HepG2 (cell line): ENCODE results near the gene DDX43. TPM values are rescaled to one million over a fixed set of nuclear protein-coding genes. Genes with fewer than 3 reads are reported as not detected.

ENCODE experiments used
- ATAC-seq: fragments of 200-7000 bp; cut with Tn5 transposase; 3 replicates; pipeline ENCODE4 v1.9.1; 2020; ENCODE audit warnings: mild to moderate bottlenecking, moderate library complexity
- BruUV-seq: library from RNA; stranded (reverse); fragments of 400-500 nt; replicated peaks from 2 replicates; lab custom pipeline; 2021; lab: Mats Ljungman, UMichigan
- CTCF ChIA-PET: fragments of 300-600 bp; formaldehyde crosslinking; extraction: SDS; loops from one replicate; lab custom pipeline; 2021; ENCODE audit warnings: low total read pairs, inconsistent platforms, low intra/inter-chr PET ratio; lab: Yijun Ruan, JAX
- POLR2A ChIA-PET: fragments of 350-600 bp; sonication (Branson Sonifier 250); formaldehyde crosslinking; loops from one replicate; lab custom pipeline; 2020; ENCODE audit warnings: antibody characterized with exemption, inconsistent platforms; lab: Yijun Ruan, JAX
- DNase-seq: peaks from one replicate; pipeline ENCODE4 v3.0.0-alpha.2; 2015; ENCODE audit warnings: low spot score
- FAIRE-seq: peaks from 3 replicates; lab custom pipeline; 2011; peaks lifted over from hg19 to GRCh38; lab: Jason Lieb, UNC
- H2AFZ ChIP-seq: one replicate; pipeline ENCODE4 v1.6.1; 2011; ENCODE audit warnings: low read length, inconsistent platforms
- H3K27ac ChIP-seq: fragments of 300-600 bp; 3 replicates; pipeline ENCODE4 v1.8.0; 2011; ENCODE audit warnings: mixed run types, mild to moderate bottlenecking, mixed read lengths, low read length, inconsistent platforms; ENCODE audit not compliant: insufficient read depth; ENCODE audit errors: extremely low read length
- H3K27me3 ChIP-seq, 2 experiments: fragments of 200-600 bp in 1 of 2; 2 replicates in 1 of 2; 3 replicates in 1 of 2; pipeline versions ENCODE4 v1.6.0 to v1.8.0; 2011; ENCODE audit warnings: low read length in 2 of 2, mild to moderate bottlenecking in 2 of 2, moderate library complexity in 2 of 2, inconsistent platforms in 1 of 2; ENCODE audit not compliant: insufficient read depth in 2 of 2, control insufficient read depth in 1 of 2
- H3K36me3 ChIP-seq, 2 experiments: fragments of 200-600 bp in 1 of 2; replicated peaks in 1 of 2; 2 replicates in 1 of 2; 3 replicates in 1 of 2; pipeline versions ENCODE4 v1.5.1 to v1.8.0; 2011; ENCODE audit warnings: low read length in 2 of 2, inconsistent platforms in 1 of 2; ENCODE audit not compliant: insufficient read depth in 2 of 2, control insufficient read depth in 1 of 2
- H3K4me1 ChIP-seq: 2 replicates; pipeline ENCODE4 v1.5.1; 2012; ENCODE audit warnings: low read length, inconsistent platforms; ENCODE audit not compliant: insufficient read depth
- H3K4me2 ChIP-seq: 2 replicates; pipeline ENCODE4 v1.6.0; 2011; ENCODE audit warnings: low read depth, low read length, inconsistent platforms
- H3K4me3 ChIP-seq, 3 experiments: fragments of 200-600 bp in 1 of 3; sonication (generic), shearing (Covaris generic) in 1 of 3; replicated peaks in 1 of 3; 2 replicates each; pipeline ENCODE4 v1.5.1; 2011 to 2016; ENCODE audit warnings: low read length in 3 of 3, inconsistent platforms in 2 of 3, low read depth in 2 of 3, mild to moderate bottlenecking in 2 of 3, control low read depth in 1 of 3, mixed read lengths in 1 of 3; ENCODE audit not compliant: insufficient read depth in 1 of 3
- H3K79me2 ChIP-seq: one replicate; pipeline ENCODE4 v1.6.1; 2011; ENCODE audit warnings: low read length, inconsistent platforms; ENCODE audit not compliant: insufficient read depth
- H3K9ac ChIP-seq: 2 replicates; pipeline ENCODE4 v1.6.0; 2011; ENCODE audit warnings: mild to moderate bottlenecking, low read depth, low read length, inconsistent platforms; ENCODE audit not compliant: insufficient read depth
- H3K9me3 ChIP-seq: 2 replicates; pipeline ENCODE4 v1.5.1; 2012; ENCODE audit warnings: mild to moderate bottlenecking, low read length
- H4K20me1 ChIP-seq: 2 replicates; pipeline ENCODE4 v1.6.0; 2011; ENCODE audit warnings: inconsistent platforms, mild to moderate bottlenecking, low read length, moderate library complexity; ENCODE audit not compliant: insufficient read depth
- EHMT2 ChIP-seq: fragments of 200-600 bp; sonication (generic); IDR thresholded peaks from 2 replicates; pipeline ENCODE4 v1.7.0; 2017; ENCODE audit warnings: antibody characterized with exemption, low read depth, low read length, borderline replicate concordance
- GATAD1 ChIP-seq: IDR thresholded peaks from 2 replicates; pipeline ENCODE4 v1.6.1; 2016; ENCODE audit warnings: missing genetic modification reagents, missing compliant biosample characterization
- JUND ChIP-seq: sonication (generic); formaldehyde crosslinking; IDR thresholded peaks from 2 replicates; pipeline ENCODE4 v1.8.0; 2022; ENCODE audit warnings: mild to moderate bottlenecking, missing genetic modification reagents
- PHF5A ChIP-seq: IDR thresholded peaks from one replicate; pipeline ENCODE4 v1.6.1; 2018; ENCODE audit warnings: low read depth, missing genetic modification reagents; ENCODE audit not compliant: unreplicated experiment
- ZBTB42 ChIP-seq: sonication (generic); formaldehyde crosslinking; IDR thresholded peaks from 2 replicates; pipeline ENCODE4 v1.5.0; 2020; ENCODE audit warnings: mild to moderate bottlenecking, missing genetic modification reagents
- ZNF180 ChIP-seq: sonication (generic); formaldehyde crosslinking; IDR thresholded peaks from 2 replicates; pipeline ENCODE4 v1.4.0; 2020; ENCODE audit warnings: low read depth, missing genetic modification reagents, borderline replicate concordance
- ZNF530 ChIP-seq: sonication (generic); formaldehyde crosslinking; IDR thresholded peaks from 2 replicates; pipeline ENCODE4 v1.5.0; 2020; ENCODE audit warnings: low read depth, mild to moderate bottlenecking, missing genetic modification reagents
- WGBS: methylation state at CpG from one replicate; pipeline ENCODE4 v1.1.6; 2017; ENCODE audit warnings: low lambda C conversion rate; 5-methylcytosine and 5-hydroxymethylcytosine counted together
- in situ Hi-C: cut with HindIII; loops from 2 replicates; pipeline ENCODE4 v1.10.0; 2017; ENCODE audit warnings: low pct_unique_long_range_greater_than_20kb; ENCODE audit not compliant: extremely low pct_ligation_motif_present
- intact Hi-C: fragments of 100-400 bp; cut with micrococcal nuclease; formaldehyde crosslinking; loops from one replicate; pipeline ENCODE4 v1.10.0; 2022; ENCODE audit not compliant: unreplicated experiment
- polyA plus RNA-seq, 8 experiments: library from polyadenylated mRNA; depleted of rRNA in 3 of 8; stranded (reverse) in 7 of 8; unstranded in 1 of 8; fragments of >200 nt; fragmentation: Illumina TruSeq in 4 of 8; extraction: Trizol in 4 of 8; gene quantifications; 2 replicates each; pipeline versions ENCODE4 v1.2.1 to v1.2.3, GENCODE V29; 2011 to 2016; ENCODE audit warnings: low read depth in 4 of 8, missing spikeins in 1 of 8, mixed read lengths in 1 of 8; ENCODE audit not compliant: insufficient read depth in 1 of 8
- total RNA-seq, 5 experiments: library from RNA; depleted of rRNA; stranded (reverse); fragments of >200 nt; fragmentation: Illumina TruSeq; extraction: Trizol; gene quantifications; 2 replicates each; pipeline ENCODE4 v1.2.3, GENCODE V29; 2016; ENCODE audit warnings: low read depth in 1 of 5
- TF ChIP-seq, protein P1 (sequence below): sonication (generic); formaldehyde crosslinking; IDR thresholded peaks from 2 replicates; pipeline ENCODE4 v1.4.0; 2020; ENCODE audit warnings: missing genetic modification reagents, borderline replicate concordance
- TF ChIP-seq, protein P2 (sequence below): sonication (generic); formaldehyde crosslinking; IDR thresholded peaks from 2 replicates; pipeline ENCODE4 v1.9.0; 2021; ENCODE audit warnings: mild to moderate bottlenecking, missing genetic modification reagents

The DDX43 gene
- total and polyA plus RNA-seq, 2 of the 13 experiments (the other 11 are each of a cell fraction or from before 2014, with no cell fraction given), result not detected

DNA sequence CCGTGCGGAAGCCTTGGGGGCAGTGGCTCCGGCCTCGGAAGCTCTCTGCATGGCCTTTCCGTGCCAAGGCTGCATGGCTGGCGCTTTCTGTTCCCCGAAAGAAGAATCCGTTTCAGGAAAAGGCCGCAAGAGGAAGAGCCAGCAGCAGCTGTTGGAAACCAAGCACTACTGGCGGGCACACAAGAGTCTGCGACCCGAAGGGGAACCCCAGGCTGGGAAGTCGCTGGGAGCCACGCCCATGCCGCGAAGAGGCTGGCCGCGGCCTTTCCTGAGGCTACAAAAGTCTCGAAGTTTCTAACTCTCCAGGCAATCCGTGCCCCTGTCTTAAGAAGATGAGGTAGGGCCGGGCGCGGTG is 57.5 kb downstream of the DDX43 start, which contains the start of gene CGAS:
TSS of gene CGAS (minus strand) at position 191 of the 355 bp plus-strand sequence. CDS start at position 75, 116 bp downstream.
- Histone ChIP-seq H3K9ac (no peak within 1 kb of the TSS), H3K27me3 (no peaks in the 10 kb centered on the region), H3K4me2 (no peak within 1 kb of the TSS), H2AFZ (no peak within 1 kb of the TSS), H3K9me3 (no peaks in the 10 kb centered on the region), H3K79me2 (no peaks in the 10 kb centered on the region)
- no TSS peak for BruUV-seq
- no peak for ATAC-seq
- intact Hi-C loops (no loop called here), in situ Hi-C loops (no loop called here)
- WGBS, result 93% methylated on average over 20 of the region's 23 CpGs
- no peak for TF ChIP-seq JUND (CRISPR knock-in tag)
- no peak for TF ChIP-seq PHF5A
- no peak for TF ChIP-seq ZBTB42 (CRISPR knock-in tag)
- no peak for TF ChIP-seq ZNF180 (CRISPR knock-in tag)
- TF ChIP-seq ZNF530, result no peak
- TF ChIP-seq GATAD1 (CRISPR knock-in tag), result no peak
- TF ChIP-seq, protein P1, sequence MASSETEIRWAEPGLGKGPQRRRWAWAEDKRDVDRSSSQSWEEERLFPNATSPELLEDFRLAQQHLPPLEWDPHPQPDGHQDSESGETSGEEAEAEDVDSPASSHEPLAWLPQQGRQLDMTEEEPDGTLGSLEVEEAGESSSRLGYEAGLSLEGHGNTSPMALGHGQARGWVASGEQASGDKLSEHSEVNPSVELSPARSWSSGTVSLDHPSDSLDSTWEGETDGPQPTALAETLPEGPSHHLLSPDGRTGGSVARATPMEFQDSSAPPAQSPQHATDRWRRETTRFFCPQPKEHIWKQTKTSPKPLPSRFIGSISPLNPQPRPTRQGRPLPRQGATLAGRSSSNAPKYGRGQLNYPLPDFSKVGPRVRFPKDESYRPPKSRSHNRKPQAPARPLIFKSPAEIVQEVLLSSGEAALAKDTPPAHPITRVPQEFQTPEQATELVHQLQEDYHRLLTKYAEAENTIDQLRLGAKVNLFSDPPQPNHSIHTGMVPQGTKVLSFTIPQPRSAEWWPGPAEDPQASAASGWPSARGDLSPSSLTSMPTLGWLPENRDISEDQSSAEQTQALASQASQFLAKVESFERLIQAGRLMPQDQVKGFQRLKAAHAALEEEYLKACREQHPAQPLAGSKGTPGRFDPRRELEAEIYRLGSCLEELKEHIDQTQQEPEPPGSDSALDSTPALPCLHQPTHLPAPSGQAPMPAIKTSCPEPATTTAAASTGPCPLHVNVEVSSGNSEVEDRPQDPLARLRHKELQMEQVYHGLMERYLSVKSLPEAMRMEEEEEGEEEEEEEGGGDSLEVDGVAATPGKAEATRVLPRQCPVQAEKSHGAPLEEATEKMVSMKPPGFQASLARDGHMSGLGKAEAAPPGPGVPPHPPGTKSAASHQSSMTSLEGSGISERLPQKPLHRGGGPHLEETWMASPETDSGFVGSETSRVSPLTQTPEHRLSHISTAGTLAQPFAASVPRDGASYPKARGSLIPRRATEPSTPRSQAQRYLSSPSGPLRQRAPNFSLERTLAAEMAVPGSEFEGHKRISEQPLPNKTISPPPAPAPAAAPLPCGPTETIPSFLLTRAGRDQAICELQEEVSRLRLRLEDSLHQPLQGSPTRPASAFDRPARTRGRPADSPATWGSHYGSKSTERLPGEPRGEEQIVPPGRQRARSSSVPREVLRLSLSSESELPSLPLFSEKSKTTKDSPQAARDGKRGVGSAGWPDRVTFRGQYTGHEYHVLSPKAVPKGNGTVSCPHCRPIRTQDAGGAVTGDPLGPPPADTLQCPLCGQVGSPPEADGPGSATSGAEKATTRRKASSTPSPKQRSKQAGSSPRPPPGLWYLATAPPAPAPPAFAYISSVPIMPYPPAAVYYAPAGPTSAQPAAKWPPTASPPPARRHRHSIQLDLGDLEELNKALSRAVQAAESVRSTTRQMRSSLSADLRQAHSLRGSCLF, result no peak
- TF ChIP-seq, protein P2, sequence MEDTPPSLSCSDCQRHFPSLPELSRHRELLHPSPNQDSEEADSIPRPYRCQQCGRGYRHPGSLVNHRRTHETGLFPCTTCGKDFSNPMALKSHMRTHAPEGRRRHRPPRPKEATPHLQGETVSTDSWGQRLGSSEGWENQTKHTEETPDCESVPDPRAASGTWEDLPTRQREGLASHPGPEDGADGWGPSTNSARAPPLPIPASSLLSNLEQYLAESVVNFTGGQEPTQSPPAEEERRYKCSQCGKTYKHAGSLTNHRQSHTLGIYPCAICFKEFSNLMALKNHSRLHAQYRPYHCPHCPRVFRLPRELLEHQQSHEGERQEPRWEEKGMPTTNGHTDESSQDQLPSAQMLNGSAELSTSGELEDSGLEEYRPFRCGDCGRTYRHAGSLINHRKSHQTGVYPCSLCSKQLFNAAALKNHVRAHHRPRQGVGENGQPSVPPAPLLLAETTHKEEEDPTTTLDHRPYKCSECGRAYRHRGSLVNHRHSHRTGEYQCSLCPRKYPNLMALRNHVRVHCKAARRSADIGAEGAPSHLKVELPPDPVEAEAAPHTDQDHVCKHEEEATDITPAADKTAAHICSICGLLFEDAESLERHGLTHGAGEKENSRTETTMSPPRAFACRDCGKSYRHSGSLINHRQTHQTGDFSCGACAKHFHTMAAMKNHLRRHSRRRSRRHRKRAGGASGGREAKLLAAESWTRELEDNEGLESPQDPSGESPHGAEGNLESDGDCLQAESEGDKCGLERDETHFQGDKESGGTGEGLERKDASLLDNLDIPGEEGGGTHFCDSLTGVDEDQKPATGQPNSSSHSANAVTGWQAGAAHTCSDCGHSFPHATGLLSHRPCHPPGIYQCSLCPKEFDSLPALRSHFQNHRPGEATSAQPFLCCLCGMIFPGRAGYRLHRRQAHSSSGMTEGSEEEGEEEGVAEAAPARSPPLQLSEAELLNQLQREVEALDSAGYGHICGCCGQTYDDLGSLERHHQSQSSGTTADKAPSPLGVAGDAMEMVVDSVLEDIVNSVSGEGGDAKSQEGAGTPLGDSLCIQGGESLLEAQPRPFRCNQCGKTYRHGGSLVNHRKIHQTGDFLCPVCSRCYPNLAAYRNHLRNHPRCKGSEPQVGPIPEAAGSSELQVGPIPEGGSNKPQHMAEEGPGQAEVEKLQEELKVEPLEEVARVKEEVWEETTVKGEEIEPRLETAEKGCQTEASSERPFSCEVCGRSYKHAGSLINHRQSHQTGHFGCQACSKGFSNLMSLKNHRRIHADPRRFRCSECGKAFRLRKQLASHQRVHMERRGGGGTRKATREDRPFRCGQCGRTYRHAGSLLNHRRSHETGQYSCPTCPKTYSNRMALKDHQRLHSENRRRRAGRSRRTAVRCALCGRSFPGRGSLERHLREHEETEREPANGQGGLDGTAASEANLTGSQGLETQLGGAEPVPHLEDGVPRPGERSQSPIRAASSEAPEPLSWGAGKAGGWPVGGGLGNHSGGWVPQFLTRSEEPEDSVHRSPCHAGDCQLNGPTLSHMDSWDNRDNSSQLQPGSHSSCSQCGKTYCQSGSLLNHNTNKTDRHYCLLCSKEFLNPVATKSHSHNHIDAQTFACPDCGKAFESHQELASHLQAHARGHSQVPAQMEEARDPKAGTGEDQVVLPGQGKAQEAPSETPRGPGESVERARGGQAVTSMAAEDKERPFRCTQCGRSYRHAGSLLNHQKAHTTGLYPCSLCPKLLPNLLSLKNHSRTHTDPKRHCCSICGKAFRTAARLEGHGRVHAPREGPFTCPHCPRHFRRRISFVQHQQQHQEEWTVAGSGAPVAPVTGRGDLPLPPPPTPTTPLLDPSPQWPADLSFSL, result no peak
- TF ChIP-seq EHMT2, result no peak
- TF ChIP-seq, all 625 proteins: peak for 0
- no peak within 1 kb of the TSS for H3K27ac ChIP-seq
- DNase-seq, result no peak
- H3K36me3 ChIP-seq, result no peaks in the 10 kb centered on the region
- no peaks in the 10 kb centered on the region for H4K20me1 ChIP-seq
- H3K4me3 ChIP-seq, result no peak within 1 kb of the TSS
- H3K4me1 ChIP-seq, result peaks cover 14% of the 10 kb centered on the region
- no peak for FAIRE-seq
- ChIA-PET POLR2A (interaction anchor here (1.2 kb wide), 1 partner anchor 9 kb away, joined by 3 read pairs; the partner anchor contains the start of gene MTO1), CTCF (no interaction called here)
